Measurements from ENCODE around the gene TTC28.
"Not testable (repeated sequence)": the region's sequence is repeated elsewhere in the genome, so short reads cannot be mapped to it uniquely, and the experiment has no call there.

TTC28 gene

GRCh38 chr22:28679611-28680287 lies at the start of gene TTC28:
TSS of gene TTC28 (minus strand) at chr22:28679840. CDS start at chr22:28679723, 117 bp downstream.
- peak; percentile 25 for DNase-seq

GRCh38 chr22:28728621-28729313 lies 49.1 kb upstream of the TTC28 start:
- DNase-seq = no peak

DNA sequence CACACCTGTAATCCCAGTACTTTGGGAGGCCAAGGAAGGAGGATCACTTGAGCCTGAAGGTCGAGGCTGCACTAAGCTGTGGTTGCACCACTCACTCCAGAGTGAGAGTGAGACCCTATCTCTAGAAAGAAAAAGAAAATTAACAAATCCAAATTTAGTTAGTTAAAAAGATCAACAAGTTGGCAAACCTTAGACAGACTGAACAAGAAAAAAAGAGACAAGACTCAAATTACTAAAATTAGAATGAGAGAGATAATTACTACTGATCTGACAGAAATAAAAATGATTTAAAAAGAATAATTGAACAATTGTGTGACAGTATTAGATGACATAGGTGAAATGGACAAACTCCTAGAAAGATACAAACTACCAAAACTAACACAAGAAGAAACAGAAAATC lies 48.4 kb upstream of the TTC28 start:
- DNase-seq = no peak

- DNase-seq = no peak
Observed at GRCh38 chr22:28718044-28718443, 38.4 kb upstream of the TTC28 start.

- no peak for DNase-seq
Observed at GRCh38 chr22:28716686-28717085, 37.0 kb upstream of the TTC28 start.

DNA sequence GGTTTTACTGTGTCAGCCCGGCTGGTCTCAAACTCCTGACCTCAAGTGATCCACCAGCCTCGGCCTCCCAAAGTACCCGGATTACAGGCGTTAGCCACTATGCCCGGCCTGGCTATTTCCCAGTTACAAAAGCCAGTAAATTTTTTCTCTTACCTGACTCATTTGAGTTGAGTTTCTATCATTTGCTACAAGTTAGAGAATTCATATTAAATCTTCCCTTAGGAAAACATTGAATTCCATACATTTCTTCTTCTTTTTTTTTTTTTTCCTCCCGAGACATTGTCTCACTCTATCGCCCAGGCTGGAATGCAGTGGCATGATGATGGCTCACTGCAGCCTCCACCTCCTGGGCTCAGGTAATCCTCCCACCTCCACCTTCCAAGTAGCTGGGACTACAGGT lies 36.0 kb upstream of the TTC28 start:
- DNase-seq = no peak

DNA sequence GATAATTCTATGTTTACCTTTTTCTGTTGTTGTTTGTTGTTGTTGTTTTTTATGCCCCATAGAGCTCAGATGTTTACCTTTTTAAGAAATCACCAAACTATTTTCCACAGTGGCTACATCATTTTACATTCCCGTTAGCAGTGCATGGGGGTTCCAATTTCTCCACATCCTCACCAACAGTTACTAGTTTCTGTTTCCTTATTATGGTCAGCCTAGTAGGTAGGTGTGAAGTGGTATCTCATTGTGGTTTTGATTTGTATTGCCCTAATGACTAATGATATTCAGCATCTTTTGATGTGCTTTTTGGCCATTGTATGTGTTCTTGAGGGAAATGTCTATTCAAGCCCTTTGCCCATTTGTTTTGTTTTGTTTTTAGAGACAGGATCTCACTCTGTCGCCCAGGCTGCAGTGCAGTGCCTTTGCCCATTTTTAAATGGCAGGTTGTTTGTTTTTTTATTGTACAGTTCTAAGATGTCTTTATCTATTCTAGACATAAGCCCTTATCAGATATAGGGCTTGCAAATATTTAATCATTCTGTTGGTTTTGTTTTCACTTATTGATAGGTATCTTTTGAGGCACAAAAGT lies 34.5 kb upstream of the TTC28 start:
- DNase-seq = no peak

DNA sequence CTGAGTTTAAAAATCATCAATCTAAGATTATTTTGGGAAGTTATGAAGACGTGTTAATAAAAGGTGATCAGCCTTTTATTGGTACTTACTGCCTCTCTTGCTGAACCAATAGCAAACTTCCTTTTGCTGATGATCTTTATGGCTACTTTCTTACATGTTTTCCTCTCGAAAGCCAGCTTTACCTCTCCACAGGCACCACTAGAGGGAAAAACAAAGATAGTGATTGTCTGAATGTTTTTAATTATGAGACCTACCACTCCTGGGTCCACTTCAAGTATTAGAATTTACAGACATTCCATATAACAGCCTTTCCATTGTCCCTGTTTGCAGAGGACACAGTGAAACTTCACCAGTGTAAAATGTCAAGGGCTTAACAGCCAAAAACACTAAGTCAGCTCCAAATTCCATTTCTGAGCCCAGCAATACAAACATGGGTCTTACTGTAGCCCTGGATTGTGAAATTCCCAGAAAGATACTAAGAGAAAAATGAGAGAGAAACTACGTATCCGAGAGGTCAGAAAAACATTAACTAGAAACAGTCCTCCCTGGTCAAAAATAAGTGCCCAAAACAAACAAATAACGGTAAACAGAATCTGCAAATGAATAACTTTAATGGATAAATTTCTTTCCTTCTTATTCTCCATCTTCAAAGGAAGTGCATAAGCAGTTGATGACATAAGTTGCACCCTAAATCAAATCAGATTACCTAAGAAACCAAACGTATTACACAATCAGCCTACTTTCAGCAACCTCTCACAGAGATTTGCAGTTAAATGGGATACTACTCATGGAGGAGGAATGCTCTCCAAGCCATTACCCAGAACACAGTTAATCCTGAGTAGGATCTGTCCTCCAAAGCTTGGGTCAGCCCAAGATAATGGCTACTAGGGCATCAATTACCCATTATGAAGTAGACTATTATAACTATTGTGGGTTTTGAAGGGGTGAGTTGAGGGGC lies 32.5 kb upstream of the TTC28 start:
- DNase-seq = no peak

DNA sequence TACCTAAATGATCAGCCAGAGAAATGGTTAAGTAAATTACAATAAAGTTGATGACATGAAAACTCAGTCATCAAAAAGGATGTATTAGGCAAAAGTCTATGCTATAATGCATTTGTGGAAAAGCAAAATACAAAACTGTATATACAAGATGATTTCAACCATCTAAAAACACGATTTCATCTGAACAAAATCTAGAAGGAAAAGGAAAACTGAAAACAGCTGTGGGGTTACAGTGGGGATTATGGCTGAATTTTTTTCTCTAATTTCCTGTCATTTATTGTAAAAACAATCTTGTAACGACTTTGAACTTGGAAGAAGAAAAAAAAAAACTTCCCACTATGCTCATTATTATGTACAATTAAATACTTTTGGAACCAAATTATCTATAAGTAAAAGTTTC lies 31.7 kb upstream of the TTC28 start:
- no peak for DNase-seq

GRCh38 chr22:28710576-28711191 lies 31.0 kb upstream of the TTC28 start:
- no peak for DNase-seq

DNA sequence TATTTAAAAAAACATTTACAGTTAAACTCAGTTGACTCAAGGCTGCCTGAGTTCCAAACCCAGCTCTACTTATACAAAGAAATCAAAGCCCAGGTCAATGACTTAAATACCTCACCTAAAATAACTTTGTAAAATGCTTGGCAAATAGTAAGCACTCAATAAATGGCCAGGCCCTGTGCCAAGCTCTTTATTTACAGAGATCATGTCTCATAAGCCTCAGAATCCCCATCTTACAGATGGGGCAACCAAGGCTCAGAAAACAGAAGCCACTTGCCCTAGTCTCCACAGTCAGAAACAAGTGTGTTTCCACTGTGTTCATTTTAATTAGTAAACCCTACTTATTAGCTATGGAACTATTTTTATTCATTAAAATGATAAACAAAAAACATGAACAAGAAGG lies 30.5 kb upstream of the TTC28 start:
- DNase-seq = no peak

GRCh38 chr22:28706845-28707244 lies 27.2 kb upstream of the TTC28 start:
- no peak for DNase-seq

GRCh38 chr22:28703436-28703835 lies 23.8 kb upstream of the TTC28 start:
- DNase-seq = no peak

GRCh38 chr22:28702891-28703290 lies 23.3 kb upstream of the TTC28 start:
- DNase-seq = no peak

DNA sequence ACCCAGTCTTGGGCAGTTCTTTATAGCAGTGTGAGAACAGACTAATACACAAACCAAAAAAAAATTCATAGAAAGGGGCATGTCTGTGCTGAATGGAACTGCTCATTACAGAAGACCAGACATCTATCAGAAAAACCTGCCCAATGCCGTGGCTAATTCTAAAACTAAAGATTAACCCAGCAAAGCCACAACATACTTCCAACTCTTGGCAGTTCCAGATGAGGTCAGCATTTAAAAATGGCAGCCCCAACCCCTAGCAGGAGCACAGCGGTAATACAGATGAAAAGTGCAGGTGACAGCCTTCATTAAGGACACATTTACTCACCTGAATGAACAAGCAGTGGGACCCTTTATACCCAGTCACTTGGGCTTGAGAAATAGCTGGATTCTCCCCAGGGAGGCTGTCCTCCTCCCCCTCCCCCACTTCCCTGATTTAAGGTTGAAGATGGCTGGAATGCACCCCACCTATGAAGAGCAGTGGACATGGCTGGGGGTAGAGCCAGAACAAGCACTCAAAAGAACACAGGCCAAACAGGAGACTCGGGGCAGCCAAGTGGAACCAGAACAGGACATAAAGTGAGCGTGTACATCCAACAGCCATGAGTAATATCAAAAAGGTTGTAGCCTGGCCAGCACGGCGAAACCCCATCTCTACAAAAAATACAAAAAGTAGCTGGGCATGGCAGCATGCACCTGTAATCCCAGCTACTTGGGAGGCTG lies 13.6 kb upstream of the TTC28 start:
- DNase-seq = not testable (repeated sequence)

GRCh38 chr22:28689796-28690195 lies 10.2 kb upstream of the TTC28 start:
- not testable (repeated sequence) for DNase-seq

DNA sequence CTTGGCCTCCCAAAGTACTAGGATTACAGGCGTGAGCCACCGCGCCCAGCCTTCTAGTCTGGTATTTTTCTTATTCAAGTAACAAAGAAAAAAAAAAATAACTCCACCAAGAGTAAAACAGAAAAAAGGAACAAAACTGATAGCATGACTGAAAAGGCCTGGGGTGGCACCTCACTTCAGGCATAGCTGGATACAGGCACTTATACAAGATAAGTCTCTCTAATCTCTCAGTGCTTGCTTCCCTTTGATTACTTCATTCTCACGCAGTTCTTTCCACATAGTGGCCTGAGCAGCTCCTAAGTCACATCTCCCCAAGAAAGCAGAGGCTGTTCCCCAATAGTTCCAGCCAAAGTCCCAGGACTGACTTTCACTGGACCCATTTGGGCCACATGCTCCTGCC lies 3.3 kb upstream of the TTC28 start:
- not testable (repeated sequence) for DNase-seq

- not testable (repeated sequence) for DNase-seq
Observed at GRCh38 chr22:28680813-28681490, 1.3 kb upstream of the TTC28 start.

DNA sequence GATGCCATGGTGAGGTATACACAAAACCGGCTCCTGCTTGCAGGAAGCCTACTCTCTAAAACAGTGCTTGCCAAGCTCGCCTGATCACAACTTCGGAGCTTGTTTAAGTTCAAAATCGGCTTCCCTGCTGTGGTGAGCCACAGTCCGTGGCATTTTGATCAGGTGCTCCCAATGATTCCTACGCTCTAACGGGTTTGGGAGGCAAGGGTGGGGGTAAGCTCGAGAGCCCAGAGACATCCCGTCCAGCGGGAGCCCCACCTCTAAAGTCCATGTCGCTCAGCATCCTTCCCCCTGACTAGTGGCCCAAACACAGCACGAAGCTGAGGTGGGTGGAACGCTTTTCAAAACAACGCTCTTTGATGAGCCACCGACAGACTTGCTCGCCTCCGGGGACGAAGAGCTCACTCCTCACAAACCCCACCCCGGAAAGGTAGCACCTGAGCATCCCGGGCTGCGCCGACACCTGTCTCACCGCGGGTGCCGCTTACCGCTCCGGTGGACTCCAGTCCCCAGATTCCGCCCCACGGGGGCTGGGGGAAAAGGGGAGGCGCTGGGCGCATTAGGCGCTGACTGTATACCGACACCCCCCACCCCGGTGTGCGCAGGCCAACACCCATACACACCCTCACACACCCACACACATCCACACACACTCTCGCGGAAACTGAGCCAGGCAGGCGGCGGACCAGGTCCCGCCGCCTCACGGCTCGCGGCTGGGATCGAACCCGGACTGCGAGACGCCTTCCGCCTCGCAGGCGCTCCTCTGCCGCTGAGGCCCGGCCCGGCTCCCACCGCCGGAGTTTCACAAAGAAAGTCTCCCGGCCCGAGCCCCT lies 646 bp downstream of the TTC28 start:
- not testable (repeated sequence) for DNase-seq

DNA sequence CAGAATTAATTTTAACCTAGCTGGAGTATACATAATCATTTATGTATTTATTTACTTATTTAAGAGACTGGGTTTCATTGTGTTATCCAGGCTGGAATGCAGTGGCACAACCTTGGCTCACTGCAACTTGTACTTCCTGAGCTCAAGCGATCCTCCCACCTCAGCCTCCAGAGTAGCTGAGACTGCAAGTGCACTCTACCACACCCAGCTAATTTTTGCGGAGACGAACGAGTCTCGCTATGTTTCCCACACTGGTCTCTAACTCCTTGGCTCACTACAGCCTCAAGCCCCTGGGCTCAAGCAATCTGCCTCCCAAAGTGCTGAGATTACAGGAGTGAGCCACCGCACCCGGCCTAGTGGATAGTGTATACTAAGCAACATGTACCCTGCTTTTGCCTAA lies 1.5 kb downstream of the TTC28 start:
- not testable (repeated sequence) for DNase-seq
